ENCODE results near the gene ATOX1.

Gene ATOX1

DNA sequence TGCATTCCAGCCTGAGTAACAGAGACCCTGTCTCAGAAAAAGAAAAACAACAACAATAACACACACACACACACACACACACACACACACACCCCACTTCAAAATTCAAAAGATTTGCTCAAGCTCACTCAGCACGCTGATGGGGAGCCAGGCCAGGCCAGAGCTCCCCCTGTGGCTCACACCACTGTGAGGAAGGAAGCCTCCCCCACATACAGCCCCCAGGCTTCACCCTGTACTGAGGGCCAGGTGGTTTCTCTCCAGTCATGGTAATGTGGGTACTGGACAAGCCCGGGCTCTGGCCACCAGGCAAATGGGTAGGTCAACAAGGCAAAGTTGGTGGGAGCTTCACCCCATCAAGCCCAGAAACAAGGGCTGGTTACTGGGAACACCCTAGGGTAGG lies 19.0 kb downstream of the ATOX1 start:
- Histone ChIP-seq H3K4me3 (ENCODE audit: low read depth, low read length) (no peak overlapping the region), H3K36me3 (ENCODE audit: control insufficient read depth in 1 of 2, insufficient read depth in 2 of 2, low read length in 2 of 2) (peaks cover 0 to 3% of the 10 kb centered on the region in 2 experiments), H3K9ac (ENCODE audit: low read length) (no peak overlapping the region), H3K4ac (ENCODE audit: low read depth, low read length) (peak overlapping the region; percentile 5), H3K23ac (ENCODE audit: low read length) (no peak overlapping the region), H2AFZ (ENCODE audit: insufficient read depth, low read length, poor library complexity) (no peak overlapping the region), H3K27me3 (ENCODE audit: insufficient read depth, low read length) (no peaks in the 10 kb centered on the region), H3K9me3 (ENCODE audit: insufficient read depth, low read depth, low read length) (no peaks in the 10 kb centered on the region), H4K91ac (ENCODE audit: low read depth, low read length) (peak overlapping the region; percentile 67), H3K14ac (ENCODE audit: low read length) (no peak overlapping the region), H3K18ac (ENCODE audit: low read length) (no peak overlapping the region), H4K8ac (ENCODE audit: low read depth, low read length) (no peak overlapping the region), H3K79me2 (ENCODE audit: control insufficient read depth, insufficient read depth, low read length, poor library complexity) (no peaks in the 10 kb centered on the region), H3K27ac (ENCODE audit: low read depth, low read length) (peak overlapping the region; percentile 88), H4K12ac (ENCODE audit: low read depth, low read length) (no peak overlapping the region), H2AK5ac (ENCODE audit: low read length) (peak overlapping the region; percentile 25), H3K79me1 (ENCODE audit: low read length) (peaks cover 12% of the 10 kb centered on the region), H2BK12ac (ENCODE audit: low read length) (peak overlapping the region; percentile 53), H2BK5ac (ENCODE audit: low read depth, low read length, poor library complexity) (peak overlapping the region; percentile 17), H3K4me1 (ENCODE audit: control insufficient read depth in 1 of 2, insufficient read depth in 2 of 2, low read length in 2 of 2) (peaks cover 14 to 16% of the 10 kb centered on the region in 2 experiments), H3K4me2 (ENCODE audit: low read length) (no peak overlapping the region), H2BK120ac (ENCODE audit: insufficient read depth, low read length, poor library complexity) (peak overlapping the region; percentile 65)
- no peak for DNase-seq
- no CpG with 5 or more reads among the region's 2 CpGs for WGBS (ENCODE audit: extremely low coverage, insufficient coverage, insufficient read length)

DNA sequence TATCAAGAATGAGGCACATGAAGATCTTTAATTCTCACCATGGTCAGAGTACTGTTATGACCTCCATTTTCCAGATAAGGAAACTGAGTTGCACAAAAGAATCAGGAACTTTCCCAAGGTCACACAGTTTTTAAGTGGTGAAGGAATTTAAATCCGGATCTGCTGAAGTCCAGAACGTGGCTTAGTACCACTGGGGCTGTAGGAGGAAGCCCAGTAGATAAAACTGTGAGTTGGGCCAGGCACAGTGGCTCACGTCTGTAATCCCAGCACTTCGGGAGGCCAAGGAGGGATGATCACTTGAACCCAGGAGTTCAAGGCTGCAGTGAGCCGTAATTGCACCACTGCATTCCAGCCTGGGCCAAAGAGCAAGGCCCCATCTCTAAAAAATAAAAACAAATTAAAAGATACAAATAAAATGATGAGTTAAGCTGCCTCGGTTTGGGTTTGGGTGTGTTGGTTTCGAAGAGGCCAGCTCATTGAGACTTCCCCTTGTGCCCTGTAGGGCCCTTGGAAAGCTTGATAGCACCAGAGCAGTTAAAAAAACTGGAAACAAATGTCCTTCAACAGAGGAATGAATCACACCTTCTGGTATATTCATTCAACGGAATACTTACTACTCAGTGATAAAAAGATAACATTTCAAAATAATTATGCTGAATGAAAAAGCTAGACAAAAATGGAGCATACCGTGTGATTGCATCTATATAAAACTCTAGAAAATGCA lies 20.1 kb downstream of the ATOX1 start:
- H3K79me2 ChIP-seq (ENCODE audit: control insufficient read depth, insufficient read depth, low read length, poor library complexity): no peaks in the 10 kb centered on the region
- no peaks in the 10 kb centered on the region for H3K27me3 ChIP-seq (ENCODE audit: insufficient read depth, low read length)
- H3K9ac ChIP-seq (ENCODE audit: low read length): no peak overlapping the region
- no peak overlapping the region for H3K23ac ChIP-seq (ENCODE audit: low read length)
- H4K91ac ChIP-seq (ENCODE audit: low read depth, low read length): no peak overlapping the region
- H3K4me1 ChIP-seq (ENCODE audit: control insufficient read depth in 1 of 2, insufficient read depth in 2 of 2, low read length in 2 of 2): peaks cover 14 to 16% of the 10 kb centered on the region in 2 experiments
- no peak overlapping the region for H3K4me2 ChIP-seq (ENCODE audit: low read length)
- no peak overlapping the region for H3K4me3 ChIP-seq (ENCODE audit: low read depth, low read length)
- no peak overlapping the region for H2BK120ac ChIP-seq (ENCODE audit: insufficient read depth, low read length, poor library complexity)
- no peak overlapping the region for H2BK5ac ChIP-seq (ENCODE audit: low read depth, low read length, poor library complexity)
- no peak overlapping the region for H3K18ac ChIP-seq (ENCODE audit: low read length)
- DNase-seq: peak in 1 of 2 donors; percentile 29
- H3K14ac ChIP-seq (ENCODE audit: low read length): no peak overlapping the region
- peaks cover 0 to 3% of the 10 kb centered on the region in 2 experiments for H3K36me3 ChIP-seq (ENCODE audit: control insufficient read depth in 1 of 2, insufficient read depth in 2 of 2, low read length in 2 of 2)
- H2BK12ac ChIP-seq (ENCODE audit: low read length): no peak overlapping the region
- H3K4ac ChIP-seq (ENCODE audit: low read depth, low read length): no peak overlapping the region
- no peak overlapping the region for H4K8ac ChIP-seq (ENCODE audit: low read depth, low read length)
- no peak overlapping the region for H3K27ac ChIP-seq (ENCODE audit: low read depth, low read length)
- WGBS (ENCODE audit: extremely low coverage, insufficient coverage, insufficient read length): no CpG with 5 or more reads among the region's 9 CpGs
- no peak overlapping the region for H2AK5ac ChIP-seq (ENCODE audit: low read length)
- no peak overlapping the region for H4K12ac ChIP-seq (ENCODE audit: low read depth, low read length)
- H3K9me3 ChIP-seq (ENCODE audit: insufficient read depth, low read depth, low read length): no peaks in the 10 kb centered on the region
- peaks cover 12% of the 10 kb centered on the region for H3K79me1 ChIP-seq (ENCODE audit: low read length)
- no peak overlapping the region for H2AFZ ChIP-seq (ENCODE audit: insufficient read depth, low read length, poor library complexity)

DNA sequence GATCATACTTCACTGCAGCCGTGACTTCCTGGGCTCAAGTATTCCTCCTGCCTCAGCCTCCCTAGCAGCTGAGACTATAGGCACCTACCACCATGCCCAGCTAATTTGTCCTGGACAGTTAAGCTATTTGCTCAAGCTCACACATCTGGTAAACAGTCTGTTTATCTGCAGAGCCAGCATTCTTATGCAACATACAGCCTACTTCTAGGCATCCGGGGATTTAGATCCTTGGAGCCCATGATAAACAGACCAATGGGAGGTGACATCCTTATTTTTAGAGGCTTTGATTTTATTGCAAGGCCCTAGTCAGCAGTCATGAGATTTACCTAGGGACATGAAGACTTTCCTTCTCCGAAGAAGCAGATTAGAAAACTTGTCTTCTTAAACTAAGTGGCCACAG lies 21.0 kb downstream of the ATOX1 start:
- Histone ChIP-seq H3K9me3 (ENCODE audit: insufficient read depth, low read depth, low read length) (no peaks in the 10 kb centered on the region), H4K91ac (ENCODE audit: low read depth, low read length) (no peak overlapping the region), H3K4me2 (ENCODE audit: low read length) (no peak overlapping the region), H2BK12ac (ENCODE audit: low read length) (no peak overlapping the region), H2AFZ (ENCODE audit: insufficient read depth, low read length, poor library complexity) (no peak overlapping the region), H3K79me2 (ENCODE audit: control insufficient read depth, insufficient read depth, low read length, poor library complexity) (no peaks in the 10 kb centered on the region), H3K36me3 (ENCODE audit: control insufficient read depth in 1 of 2, insufficient read depth in 2 of 2, low read length in 2 of 2) (no peaks in the 10 kb centered on the region), H4K8ac (ENCODE audit: low read depth, low read length) (no peak overlapping the region), H3K14ac (ENCODE audit: low read length) (no peak overlapping the region), H3K23ac (ENCODE audit: low read length) (no peak overlapping the region), H3K4me3 (ENCODE audit: low read depth, low read length) (no peak overlapping the region), H4K12ac (ENCODE audit: low read depth, low read length) (no peak overlapping the region), H3K27ac (ENCODE audit: low read depth, low read length) (no peak overlapping the region), H3K9ac (ENCODE audit: low read length) (no peak overlapping the region), H2AK5ac (ENCODE audit: low read length) (no peak overlapping the region), H2BK120ac (ENCODE audit: insufficient read depth, low read length, poor library complexity) (no peak overlapping the region), H3K79me1 (ENCODE audit: low read length) (peaks cover 12% of the 10 kb centered on the region), H3K4ac (ENCODE audit: low read depth, low read length) (no peak overlapping the region), H3K18ac (ENCODE audit: low read length) (no peak overlapping the region), H3K27me3 (ENCODE audit: insufficient read depth, low read length) (no peaks in the 10 kb centered on the region), H2BK5ac (ENCODE audit: low read depth, low read length, poor library complexity) (no peak overlapping the region), H3K4me1 (ENCODE audit: control insufficient read depth in 1 of 2, insufficient read depth in 2 of 2, low read length in 2 of 2) (peaks cover 14 to 16% of the 10 kb centered on the region in 2 experiments)
- WGBS (ENCODE audit: extremely low coverage, insufficient coverage, insufficient read length): no CpG with 5 or more reads among the region's 3 CpGs
- peak in 1 of 2 donors; percentile 23 for DNase-seq

DNA sequence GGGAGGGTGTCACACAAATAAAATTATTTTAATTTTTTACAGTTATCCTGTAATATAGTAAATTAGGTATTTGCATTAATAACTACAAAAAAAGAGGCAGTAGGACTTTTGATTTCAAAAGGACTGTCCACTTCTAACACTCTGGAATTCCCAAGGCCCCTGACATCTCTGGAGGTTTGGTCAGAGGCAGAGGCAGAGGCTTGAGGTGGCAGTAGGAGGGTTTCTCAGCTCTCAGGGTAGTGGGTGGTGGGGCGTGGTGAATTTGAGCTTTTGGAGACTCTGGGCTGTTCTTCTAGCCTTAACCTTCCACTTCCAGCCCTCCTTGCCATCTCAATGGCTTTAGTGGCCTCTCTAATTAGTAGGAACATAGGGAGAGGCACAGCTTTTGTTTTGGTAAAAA lies 22.8 kb downstream of the ATOX1 start:
- no peak overlapping the region for H2AFZ ChIP-seq (ENCODE audit: insufficient read depth, low read length, poor library complexity)
- peaks cover 11 to 12% of the 10 kb centered on the region in 2 experiments for H3K4me1 ChIP-seq (ENCODE audit: control insufficient read depth in 1 of 2, insufficient read depth in 2 of 2, low read length in 2 of 2)
- H3K27me3 ChIP-seq (ENCODE audit: insufficient read depth, low read length): no peaks in the 10 kb centered on the region
- H3K36me3 ChIP-seq (ENCODE audit: control insufficient read depth in 1 of 2, insufficient read depth in 2 of 2, low read length in 2 of 2): no peaks in the 10 kb centered on the region
- H2BK12ac ChIP-seq (ENCODE audit: low read length): no peak overlapping the region
- no peak overlapping the region for H3K23ac ChIP-seq (ENCODE audit: low read length)
- H3K9ac ChIP-seq (ENCODE audit: low read length): no peak overlapping the region
- H2BK120ac ChIP-seq (ENCODE audit: insufficient read depth, low read length, poor library complexity): no peak overlapping the region
- no peak overlapping the region for H2BK5ac ChIP-seq (ENCODE audit: low read depth, low read length, poor library complexity)
- no peak for DNase-seq
- no peak overlapping the region for H3K14ac ChIP-seq (ENCODE audit: low read length)
- WGBS (ENCODE audit: extremely low coverage, insufficient coverage, insufficient read length): no CpG with 5 or more reads among the region's 1 CpG
- H4K12ac ChIP-seq (ENCODE audit: low read depth, low read length): no peak overlapping the region
- no peak overlapping the region for H3K27ac ChIP-seq (ENCODE audit: low read depth, low read length)
- H3K4me2 ChIP-seq (ENCODE audit: low read length): no peak overlapping the region
- H4K8ac ChIP-seq (ENCODE audit: low read depth, low read length): no peak overlapping the region
- H3K9me3 ChIP-seq (ENCODE audit: insufficient read depth, low read depth, low read length): no peaks in the 10 kb centered on the region
- H3K4me3 ChIP-seq (ENCODE audit: low read depth, low read length): no peak overlapping the region
- peaks cover 8% of the 10 kb centered on the region for H3K79me1 ChIP-seq (ENCODE audit: low read length)
- no peak overlapping the region for H4K91ac ChIP-seq (ENCODE audit: low read depth, low read length)
- H2AK5ac ChIP-seq (ENCODE audit: low read length): peak overlapping the region; percentile 57
- no peaks in the 10 kb centered on the region for H3K79me2 ChIP-seq (ENCODE audit: control insufficient read depth, insufficient read depth, low read length, poor library complexity)
- H3K4ac ChIP-seq (ENCODE audit: low read depth, low read length): no peak overlapping the region
- no peak overlapping the region for H3K18ac ChIP-seq (ENCODE audit: low read length)

Data from trophoblast cell (in vitro differentiated cells and primary cell).